HG02759 (cell line): ENCODE data around the gene PCNX4.
A peak's percentile ranks its signal among the peaks of the same experiment; 100 is the strongest.

Source experiments
- ATAC-seq: cut with Tn5 transposase; IDR thresholded peaks from one replicate; pipeline ENCODE4 v1.9.1; 2021; ENCODE audit warnings: mild to moderate bottlenecking, moderate library complexity; ENCODE audit not compliant: unreplicated experiment

The PCNX4 gene

GRCh38 chr14:60101786-60102185 is 10.1 kb downstream of the PCNX4 start:
- ATAC-seq: no peak

DNA sequence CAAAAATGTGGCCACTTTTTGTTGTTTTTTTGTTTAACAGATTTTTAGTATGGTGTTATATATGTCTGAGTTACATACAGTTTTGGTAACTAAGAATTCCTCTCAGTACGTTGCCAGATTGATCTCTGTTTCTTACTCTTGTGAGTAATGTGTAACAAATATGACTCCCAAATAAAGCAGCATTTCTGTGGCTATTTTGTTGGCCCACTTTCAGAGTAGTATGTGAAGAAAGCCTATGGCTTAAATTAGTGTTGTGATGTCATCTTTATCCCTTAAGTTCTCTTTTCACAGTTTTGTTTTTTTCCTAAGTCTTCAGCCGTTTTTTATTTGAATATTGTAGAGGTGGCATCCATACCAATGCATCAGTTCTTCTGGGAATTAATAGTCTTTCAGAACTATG is 10.7 kb downstream of the PCNX4 start:
- no peak for ATAC-seq

GRCh38 chr14:60106339-60106738 is 14.6 kb downstream of the PCNX4 start:
- no peak for ATAC-seq

GRCh38 chr14:60107477-60107876 is 15.8 kb downstream of the PCNX4 start:
- ATAC-seq: no peak

GRCh38 chr14:60111732-60112131 is 20.0 kb downstream of the PCNX4 start:
- ATAC-seq: no peak

GRCh38 chr14:60114881-60115280 is 23.2 kb downstream of the PCNX4 start:
- ATAC-seq: no peak

DNA sequence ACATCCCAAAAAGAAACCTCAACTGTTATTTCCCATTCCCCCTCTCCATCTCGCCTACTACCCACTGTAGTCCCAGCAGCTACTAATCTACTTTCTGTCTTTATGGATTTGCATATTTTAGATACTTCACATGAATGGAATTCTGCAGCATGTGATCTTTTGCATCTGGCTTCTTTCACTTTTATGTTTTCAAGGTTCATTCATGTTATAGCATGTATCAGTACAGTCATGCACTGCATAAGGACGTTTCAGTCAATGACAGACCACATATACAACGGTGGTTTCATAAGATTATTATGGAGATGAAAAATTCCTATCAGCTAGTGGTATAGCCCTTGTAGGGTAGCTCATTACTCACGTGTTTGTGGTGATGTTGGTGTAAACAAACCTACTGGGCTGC is 24.5 kb downstream of the PCNX4 start:
- no peak for ATAC-seq

DNA sequence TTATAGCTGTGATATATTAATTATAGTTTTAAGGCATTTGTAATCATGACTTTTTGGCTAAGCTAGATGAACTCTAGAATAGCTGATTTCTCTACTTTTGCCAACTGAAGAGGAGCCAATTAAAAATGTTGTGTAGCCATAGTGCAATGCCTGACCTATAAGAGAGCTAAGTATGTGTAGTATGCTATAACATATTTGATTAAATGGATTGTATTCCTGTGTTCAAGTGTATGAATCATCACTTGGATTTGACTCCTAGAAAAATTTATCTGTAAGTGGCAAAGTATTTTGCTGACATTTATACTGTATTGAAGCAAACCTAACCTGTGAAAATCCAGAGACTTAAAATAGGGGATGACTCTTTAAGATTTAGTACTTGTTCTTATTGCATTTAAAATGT is 34.2 kb downstream of the PCNX4 start:
- ATAC-seq: no peak

- ATAC-seq: no peak
These were observed 41.8 kb downstream of the PCNX4 start for GRCh38 chr14:60133487-60133886.

DNA sequence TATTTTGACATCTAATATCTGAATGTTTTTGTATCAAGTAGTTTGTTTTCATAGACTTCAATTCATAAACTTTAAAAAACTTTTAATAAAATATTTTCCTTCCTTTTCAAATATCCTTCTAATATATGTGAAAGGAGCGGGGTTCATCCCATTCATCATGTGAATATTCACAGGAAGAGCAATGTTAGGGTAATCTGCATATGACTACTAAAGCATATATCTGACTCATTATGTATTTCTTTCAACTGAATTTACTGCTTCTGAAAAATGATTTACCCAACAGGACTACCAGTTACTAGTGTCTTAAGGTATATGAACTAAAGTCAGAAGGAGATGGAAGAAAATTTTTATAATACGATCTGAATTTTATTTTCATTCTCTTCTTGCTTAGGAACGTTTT is 43.0 kb downstream of the PCNX4 start:
- no peak for ATAC-seq

DNA sequence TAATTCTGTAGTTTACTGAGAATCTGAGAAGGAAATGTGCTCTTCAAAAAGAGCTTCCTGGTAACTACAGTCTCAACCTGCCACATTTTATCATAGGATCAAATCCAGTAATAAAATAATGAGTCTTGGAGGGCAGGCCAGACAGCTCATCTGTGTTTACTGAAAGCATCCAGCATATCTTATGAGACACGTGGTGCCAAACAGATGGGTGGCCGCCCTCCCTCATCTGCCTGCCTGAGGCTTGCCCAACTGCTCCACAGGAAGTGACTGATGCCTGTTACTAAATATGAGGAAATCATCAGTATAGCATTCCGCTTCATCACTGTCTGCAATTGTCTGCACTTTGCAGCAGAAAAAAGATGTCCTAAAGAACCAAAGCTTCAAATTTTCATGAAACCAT is 60.0 kb downstream of the PCNX4 start:
- ATAC-seq: peak; percentile 97

DNA sequence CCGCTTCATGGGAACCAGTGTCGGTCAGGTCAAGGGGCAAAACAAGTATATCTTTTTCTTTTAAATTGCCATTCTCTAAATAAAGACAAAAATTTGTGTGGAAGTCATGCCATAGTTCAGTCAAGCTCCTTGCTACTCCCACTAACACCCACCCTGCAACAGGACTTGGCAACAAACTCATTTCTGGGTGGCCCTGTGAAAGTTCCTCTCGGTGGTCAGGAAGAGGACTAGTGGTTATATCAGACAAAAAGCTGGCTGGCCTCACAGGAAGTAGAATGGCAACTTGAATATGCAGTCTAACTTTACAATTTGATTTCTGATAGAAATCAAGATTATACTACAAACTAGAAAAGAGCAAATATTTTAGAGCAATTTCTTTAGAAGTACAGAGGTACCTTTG is 62.3 kb downstream of the PCNX4 start:
- ATAC-seq: no peak

DNA sequence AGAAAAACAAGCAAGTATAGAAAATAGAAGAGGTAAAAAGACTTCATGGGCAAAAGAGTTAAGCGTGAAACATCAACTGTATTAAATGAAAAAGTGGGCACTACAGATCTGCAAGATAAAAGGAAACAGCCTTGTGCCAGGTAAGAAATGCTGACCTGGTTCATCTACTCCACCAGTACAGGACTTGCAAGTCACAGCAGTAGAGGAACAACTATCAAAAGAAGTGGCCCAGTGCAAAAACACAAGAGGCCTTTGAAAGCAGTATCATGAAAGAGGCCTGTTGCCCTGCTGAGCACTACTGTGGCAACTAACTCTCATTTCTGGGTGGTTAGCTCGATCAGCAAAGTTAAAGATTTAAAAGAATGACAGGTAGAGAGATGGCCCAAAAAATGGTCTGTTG is 62.9 kb downstream of the PCNX4 start:
- ATAC-seq: no peak

DNA sequence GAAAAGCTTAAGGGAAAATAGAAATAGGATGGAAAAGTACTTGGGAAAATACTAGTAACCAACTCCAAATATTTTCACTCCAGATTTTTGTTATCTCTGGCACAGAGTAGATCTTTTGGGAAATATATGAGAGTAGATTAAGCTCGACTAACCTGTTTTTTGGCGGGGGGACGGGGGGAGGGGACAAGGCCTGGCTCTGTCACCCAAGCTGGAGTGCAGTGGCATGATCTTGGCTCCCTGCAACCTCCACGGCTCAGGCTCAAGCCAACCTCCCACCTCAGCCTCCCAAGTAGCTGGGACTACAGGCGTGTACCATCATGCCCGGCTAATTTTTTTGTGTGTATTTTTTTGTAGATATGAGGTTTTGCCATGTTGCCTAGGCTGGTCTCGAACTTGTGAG is 68.7 kb downstream of the PCNX4 start:
- ATAC-seq: no peak

GRCh38 chr14:60161196-60162107 is 69.7 kb downstream of the PCNX4 start:
- no peak for ATAC-seq

DNA sequence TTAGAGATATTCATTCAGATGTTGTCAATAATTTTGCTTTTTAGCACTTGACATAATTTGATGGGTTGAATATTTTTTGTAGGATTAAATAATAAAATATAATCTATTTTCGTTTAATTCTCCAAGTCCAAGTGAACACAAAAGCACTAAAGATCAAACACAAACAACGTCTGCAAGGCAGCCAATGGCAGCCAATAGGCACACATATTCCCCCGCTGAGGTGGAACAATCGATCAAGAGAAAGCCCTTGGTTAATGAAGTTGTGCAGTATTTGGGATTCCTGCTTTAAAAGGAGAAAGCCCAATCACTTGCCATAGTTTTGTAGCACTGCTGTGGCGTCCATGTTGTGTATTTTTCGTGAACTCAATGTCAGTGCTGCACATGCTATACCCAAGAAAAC is 72.0 kb downstream of the PCNX4 start:
- ATAC-seq: no peak

GRCh38 chr14:60164404-60164711 is 72.6 kb downstream of the PCNX4 start:
- peak; percentile 2 for ATAC-seq

DNA sequence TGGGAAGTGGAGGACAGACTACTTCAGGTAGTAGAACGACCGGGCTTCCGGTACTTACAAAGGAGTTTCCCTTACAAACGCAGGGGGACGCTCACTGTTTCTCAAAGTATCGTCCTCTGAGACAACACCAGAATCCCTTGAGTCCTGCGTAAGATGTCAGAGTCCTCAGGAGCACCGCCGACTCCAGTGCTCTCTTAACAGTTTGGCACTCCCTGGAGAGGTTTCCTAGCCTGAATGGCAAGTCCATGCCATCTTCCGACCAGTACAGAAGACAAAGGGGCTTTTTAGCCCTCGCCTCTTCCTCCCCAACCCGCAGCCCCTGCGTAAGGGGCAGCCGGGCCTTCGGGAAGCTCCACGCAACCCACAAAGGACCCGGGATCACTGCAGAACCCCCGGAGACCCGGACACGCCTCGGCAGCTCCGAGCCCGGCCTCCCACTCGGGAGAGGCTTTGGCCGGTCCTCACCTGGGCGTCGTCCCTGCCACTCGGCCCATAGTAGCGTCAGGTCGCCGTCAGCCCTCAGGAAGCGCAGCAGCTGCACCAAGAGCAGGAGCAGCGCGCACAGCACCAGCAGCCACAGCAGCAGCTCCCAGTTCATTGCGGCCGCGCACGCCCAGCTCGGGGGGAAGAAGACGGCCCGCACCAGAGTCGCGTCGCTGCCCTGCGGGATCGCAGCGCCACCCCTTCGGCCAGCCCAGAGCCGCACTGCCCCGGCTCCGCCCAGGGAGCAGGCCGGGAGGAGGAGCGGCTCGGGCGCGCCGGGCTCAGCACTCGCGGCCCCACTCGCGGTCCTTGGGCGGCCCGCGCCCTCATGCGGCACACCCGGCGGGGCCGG is 73.2 kb downstream of the PCNX4 start, which contains the start of gene DHRS7:
TSS of gene DHRS7 (minus strand) at position 687 of the 835 bp plus-strand sequence. CDS start at position 598, 89 bp downstream.
- ATAC-seq: peak; percentile 92

GRCh38 chr14:60165547-60165876 is 73.8 kb downstream of the PCNX4 start:
- peak; percentile 13 for ATAC-seq

DNA sequence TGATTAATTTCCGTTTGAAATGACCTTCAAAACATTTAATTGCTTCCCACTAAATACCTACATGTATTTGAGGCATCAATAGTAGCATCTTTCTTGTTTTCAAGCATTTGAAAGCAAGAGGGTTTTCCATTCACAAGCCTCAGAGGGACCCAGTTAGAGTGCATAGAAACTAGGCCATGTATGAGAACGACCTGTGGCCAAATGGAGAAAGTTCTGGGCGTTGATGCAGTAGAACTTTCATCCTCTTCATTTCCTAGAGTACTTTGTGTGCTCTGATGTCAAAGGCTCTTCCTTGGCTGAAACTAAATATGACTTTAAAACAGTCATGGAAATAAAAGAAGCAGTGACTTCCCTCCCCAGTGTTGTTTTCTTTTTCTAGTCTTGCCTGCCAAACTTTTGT is 74.4 kb downstream of the PCNX4 start:
- ATAC-seq: no peak

- ATAC-seq: no peak
These were observed 78.0 kb downstream of the PCNX4 start for GRCh38 chr14:60169722-60170121.

DNA sequence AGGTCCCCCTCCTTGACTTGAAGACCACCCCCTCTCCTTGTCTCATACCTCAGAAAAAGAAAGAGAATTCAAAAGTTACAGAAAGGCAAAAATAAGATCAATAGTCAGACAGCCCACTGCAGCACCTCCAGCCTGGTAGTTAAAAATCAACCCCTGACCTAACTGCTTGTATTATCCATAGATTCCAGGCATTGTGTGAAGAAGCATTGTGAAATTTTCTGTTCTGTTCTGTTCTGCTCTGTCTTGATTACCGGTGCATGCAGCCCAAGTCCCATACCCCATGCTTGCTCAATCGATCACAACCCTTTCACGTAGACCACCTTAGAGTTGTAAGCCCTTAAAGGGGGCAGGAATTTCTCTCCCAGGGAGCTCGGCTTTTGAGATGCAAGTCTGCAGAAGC is 79.2 kb downstream of the PCNX4 start:
- no peak for ATAC-seq
